NB4 (cell line): Measurements from ENCODE around the gene TOP3B.

Experiments used
- CTCF ChIP-seq: IDR thresholded peaks from one replicate; pipeline ENCODE4 v1.5.1; 2012; ENCODE audit warnings: low read depth, low read length
- POLR2A ChIP-seq: IDR thresholded peaks from 2 replicates; pipeline ENCODE4 v1.6.1; 2011; ENCODE audit warnings: mild to moderate bottlenecking; ENCODE audit not compliant: insufficient read length; ENCODE audit errors: extremely low read depth

GRCh38 chr22:22030493-22031182 is 48.1 kb upstream of the TOP3B start:
- TF ChIP-seq CTCF (peak; percentile 59), POLR2A (no peak)
